GDM1 (cell line): ENCODE measurements around the gene RXFP2.

Experiments used
- DNase-seq: peaks from one replicate; lab custom pipeline; 2025; lab: John Stamatoyannopoulos, UW

The RXFP2 gene, protein sequence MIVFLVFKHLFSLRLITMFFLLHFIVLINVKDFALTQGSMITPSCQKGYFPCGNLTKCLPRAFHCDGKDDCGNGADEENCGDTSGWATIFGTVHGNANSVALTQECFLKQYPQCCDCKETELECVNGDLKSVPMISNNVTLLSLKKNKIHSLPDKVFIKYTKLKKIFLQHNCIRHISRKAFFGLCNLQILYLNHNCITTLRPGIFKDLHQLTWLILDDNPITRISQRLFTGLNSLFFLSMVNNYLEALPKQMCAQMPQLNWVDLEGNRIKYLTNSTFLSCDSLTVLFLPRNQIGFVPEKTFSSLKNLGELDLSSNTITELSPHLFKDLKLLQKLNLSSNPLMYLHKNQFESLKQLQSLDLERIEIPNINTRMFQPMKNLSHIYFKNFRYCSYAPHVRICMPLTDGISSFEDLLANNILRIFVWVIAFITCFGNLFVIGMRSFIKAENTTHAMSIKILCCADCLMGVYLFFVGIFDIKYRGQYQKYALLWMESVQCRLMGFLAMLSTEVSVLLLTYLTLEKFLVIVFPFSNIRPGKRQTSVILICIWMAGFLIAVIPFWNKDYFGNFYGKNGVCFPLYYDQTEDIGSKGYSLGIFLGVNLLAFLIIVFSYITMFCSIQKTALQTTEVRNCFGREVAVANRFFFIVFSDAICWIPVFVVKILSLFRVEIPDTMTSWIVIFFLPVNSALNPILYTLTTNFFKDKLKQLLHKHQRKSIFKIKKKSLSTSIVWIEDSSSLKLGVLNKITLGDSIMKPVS

DNA sequence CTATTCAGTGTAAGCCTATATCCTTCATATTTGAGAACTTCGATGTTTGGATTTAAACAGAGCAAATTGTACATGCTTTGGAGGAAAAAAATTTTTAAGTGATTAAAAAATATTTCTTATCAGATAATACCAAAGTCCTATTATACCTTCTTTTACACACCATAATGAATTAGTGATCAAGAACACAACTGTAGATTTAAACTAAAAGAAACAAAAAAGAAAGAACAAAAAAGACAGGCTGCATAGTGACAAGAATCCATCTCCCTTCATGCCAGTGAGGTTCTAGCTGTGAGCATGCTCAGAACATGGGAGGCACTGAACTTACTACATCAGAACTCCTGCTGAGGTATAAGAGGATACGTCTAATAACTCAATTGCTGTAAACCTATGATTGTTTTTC is at the start of gene RXFP2:
Gene RXFP2 (plus strand): TSS at position 301 of the 400 bp plus-strand sequence. CDS start 87 bp downstream, at position 388.
- DNase-seq, result no peak

DNA sequence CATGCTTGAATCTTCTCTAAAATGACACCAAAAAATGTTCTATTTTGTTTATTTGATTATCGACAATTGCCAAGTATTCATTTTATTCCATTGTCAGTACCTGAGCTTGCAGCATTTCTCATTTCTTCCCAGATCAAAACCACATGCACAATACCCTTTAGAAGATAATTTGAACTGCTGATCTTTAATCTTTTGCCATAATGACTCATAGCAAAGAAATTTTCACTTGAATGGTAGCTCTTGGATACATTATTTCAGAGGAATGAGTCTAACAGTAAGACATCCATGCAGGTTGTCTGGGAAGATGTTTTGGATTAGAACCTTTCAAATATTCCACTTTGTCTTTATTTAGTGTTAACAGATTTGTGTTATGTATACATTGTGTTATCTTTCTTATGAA is 42.0 kb upstream of the RXFP2 start:
- DNase-seq, result no peak

DNA sequence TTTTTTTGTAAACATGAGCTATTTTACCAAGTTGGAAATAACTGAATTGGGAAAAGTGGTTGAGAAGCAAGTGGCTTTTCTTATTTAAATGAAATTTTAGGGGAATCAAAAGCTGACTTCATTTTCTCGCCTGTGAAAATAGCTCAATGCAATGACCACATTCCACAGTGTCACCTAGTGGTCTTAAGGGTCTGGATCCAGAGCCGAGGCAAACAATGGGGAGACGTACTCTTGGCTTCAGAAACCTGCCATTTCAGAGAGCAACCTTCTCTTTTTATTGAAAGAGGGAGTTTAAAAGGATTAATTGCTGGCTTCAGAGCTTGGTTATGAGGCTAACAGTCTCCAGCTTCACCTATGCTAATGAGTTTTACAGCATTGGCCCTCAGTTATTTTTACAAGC is 39.7 kb upstream of the RXFP2 start:
- no peak for DNase-seq

DNA sequence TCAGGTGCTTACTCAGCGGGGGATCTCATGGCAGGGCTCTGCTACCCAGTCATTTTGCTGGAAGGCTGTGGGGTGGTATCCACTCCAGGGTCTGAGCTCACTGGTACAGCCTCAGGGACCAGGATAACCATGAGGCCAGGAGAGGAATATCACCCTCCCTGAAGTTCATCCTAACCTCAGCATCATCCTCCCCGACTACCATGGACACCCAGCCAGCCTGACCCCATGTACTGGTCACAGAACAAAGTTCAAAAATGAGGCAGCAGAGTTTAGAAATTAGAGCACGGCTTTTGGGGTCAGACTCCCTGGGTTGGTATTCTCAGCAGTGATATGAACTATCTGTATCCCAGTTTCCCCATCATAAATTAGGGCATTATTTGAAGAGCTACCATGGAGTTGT is 35.5 kb upstream of the RXFP2 start:
- no peak for DNase-seq

DNA sequence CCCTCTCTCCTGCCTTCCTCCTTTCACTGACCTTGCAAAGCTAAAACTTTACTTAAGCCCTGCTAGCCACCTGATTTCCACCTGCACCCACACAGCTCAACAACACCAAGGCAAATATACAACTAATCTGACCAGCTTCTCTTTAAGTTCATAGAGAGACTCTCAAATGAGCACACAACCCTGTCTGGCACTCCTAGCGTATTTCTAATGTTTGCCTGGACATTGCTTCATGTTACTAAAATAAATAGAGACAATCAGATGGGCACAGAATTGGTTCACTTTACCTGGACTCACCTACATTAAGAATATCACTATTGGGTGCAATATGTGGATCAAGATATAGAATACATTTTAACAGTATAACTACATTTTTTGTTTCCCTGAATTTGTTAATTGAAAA is 33.2 kb upstream of the RXFP2 start:
- DNase-seq, result no peak

DNA sequence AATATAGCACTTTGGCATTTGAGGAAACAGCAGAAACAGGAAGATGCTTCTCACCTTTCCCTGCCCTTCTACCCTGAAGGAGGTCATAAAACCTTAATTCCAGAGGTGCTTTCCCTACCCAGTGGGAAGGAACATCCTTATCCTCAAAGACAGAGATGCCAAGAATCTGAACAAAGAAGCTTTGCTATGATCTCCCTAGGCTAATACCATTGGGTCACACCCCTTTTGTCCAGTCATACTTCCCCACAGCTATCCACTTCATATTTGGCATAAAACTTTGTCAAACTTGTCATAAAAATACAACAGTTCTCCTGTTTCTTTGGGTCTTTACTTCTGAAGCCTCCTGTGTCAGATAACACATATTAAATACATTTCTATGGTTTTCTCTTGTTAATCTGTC is 21.7 kb upstream of the RXFP2 start:
- DNase-seq, result no peak

DNA sequence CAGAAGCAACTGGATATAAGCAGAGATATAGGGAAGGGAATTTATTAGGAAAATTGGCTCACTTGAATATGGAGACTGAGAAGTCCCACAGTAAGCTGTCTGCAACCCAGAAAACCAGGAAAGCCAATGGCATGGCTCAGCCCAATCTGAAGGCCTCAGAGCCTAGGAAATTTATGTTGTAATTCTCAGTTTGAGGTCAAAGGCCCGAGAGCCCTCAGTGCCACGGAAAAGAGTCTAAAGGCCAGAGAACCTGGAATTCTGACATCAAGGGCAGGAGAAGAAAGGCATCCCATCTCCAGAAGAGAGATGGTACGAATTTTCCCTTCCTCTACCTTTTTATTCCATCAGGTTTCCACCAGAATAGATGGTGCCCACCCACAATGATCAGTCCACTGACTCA is 20.1 kb upstream of the RXFP2 start:
- no peak for DNase-seq

GRCh38 chr13:31722673-31723072 is 16.7 kb upstream of the RXFP2 start:
- DNase-seq, result no peak

DNA sequence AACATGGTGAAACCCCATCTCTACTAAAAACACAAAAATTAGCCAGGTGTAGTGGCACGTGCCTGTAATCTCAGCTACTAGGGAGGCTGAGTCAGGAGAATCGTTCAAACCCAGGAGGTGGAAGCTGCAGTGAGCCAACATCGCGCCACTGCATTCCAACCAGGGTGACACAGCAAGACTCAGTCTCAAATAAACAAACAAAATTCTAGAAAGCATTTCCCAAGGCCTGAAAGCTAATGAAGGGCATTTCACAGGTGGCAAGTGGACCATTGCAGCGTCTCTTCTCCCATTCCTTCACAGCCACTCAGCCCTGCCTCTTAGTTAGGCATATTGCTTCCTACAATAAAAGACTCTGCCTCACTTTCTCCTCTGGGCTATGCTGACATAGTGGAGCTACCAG is 13.5 kb upstream of the RXFP2 start:
- DNase-seq, result no peak

DNA sequence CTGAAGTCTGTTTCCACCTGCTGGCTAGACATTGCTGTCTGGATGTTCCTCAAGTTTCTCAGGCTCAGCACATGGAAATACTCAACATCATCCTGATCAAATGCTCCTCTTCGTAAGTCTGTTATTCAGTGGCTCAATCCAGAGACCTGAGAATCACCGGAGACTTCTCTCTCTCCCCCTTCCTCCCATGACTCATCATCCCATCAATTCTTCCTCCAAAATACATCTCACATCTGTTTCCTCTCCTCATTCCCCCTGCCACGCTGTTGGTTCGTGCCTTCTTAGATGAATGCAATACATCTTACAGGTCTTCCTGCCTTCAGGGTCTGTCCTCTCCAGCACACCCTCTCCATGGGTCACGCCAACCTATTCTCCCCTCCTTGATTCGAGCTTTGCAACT is 7.4 kb upstream of the RXFP2 start:
- peak; percentile 15 for DNase-seq

DNA sequence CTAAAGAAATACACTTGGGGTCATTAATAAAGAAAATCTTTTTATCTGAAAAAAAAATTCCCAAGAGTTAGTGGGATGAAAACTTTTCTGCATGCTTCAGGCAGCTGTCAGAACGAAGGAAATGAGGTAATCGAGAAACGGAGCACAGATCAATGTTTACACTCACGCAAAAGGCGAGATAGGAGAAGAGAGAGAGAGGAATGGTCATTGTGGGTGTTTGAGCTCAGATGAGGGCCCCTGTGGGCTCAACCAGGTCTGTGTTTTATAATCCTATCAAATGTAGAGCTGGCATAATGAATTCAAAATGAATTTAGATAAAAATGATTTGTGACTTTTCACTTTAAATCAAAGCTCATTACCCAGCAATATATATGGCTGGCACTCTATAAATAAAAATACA is 6.3 kb upstream of the RXFP2 start:
- no peak for DNase-seq

- no peak for DNase-seq
Measured at GRCh38 chr13:31733647-31734046, 5.7 kb upstream of the RXFP2 start.

GRCh38 chr13:31742097-31742734 is 2.9 kb downstream of the RXFP2 start:
- peak; percentile 52 for DNase-seq

- no peak for DNase-seq
Measured at GRCh38 chr13:31747291-31747690, 8.0 kb downstream of the RXFP2 start.

DNA sequence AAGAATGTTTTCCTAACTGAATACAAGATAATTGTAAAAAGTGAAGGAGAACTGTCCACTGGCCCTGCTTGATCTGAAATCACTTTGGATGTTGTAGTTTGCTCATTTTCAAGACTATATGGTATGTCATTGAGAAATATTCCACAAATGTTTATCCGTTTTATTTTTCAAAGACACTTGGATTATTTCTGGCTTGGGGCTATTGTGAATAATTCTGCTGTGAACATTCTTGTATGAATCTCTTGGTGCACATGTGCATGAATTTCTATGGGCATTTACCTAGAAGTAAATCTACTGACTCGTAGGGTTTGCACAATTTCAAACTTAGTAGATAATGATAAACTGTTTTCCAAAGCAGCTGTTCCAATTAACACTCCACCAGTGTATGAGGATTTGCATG is 8.6 kb downstream of the RXFP2 start:
- no peak for DNase-seq

DNA sequence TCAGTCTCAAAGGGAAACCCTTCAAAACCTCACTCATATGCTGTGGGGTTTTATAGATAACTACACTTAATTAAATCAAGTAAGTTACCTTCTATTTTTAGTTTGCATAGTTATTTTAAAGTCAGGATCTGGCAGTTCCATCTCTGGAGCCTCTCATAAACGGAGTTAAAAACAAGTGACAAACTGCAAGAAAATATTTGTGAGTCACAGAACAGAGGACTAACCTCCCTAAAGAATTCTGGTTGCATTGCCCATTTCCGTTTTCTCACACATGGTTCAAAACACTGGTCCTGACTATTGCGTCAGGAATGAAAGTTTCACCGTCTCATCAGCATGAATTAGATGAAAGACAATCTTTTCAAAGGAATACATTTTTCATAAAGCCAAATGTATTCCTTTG is 10.6 kb downstream of the RXFP2 start:
- no peak for DNase-seq

GRCh38 chr13:31755211-31755610 is 15.9 kb downstream of the RXFP2 start:
- DNase-seq, result no peak

DNA sequence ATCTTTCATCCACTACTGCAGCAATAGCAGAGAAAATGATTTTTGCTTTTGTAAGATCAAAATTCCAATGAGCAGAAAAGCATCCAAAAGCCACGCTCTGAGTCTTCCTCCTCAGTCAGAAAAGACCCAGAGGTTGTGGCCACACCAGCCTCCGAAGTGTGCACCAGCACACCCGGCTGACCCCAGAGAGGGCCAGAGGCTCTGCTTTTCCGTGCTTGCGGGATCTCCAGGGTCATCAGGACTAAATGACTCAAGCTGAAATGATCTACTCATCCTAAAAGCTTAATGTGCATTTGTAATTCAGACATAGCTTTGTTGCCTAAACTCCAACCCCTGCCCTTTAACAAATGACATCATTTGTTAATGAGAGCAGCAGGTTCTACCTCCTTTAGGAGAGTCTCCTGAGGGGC is 16.5 kb downstream of the RXFP2 start:
- DNase-seq, result no peak

GRCh38 chr13:31756346-31756745 is 17.0 kb downstream of the RXFP2 start:
- no peak for DNase-seq

- no peak for DNase-seq
Measured at GRCh38 chr13:31761951-31762350, 22.6 kb downstream of the RXFP2 start.

DNA sequence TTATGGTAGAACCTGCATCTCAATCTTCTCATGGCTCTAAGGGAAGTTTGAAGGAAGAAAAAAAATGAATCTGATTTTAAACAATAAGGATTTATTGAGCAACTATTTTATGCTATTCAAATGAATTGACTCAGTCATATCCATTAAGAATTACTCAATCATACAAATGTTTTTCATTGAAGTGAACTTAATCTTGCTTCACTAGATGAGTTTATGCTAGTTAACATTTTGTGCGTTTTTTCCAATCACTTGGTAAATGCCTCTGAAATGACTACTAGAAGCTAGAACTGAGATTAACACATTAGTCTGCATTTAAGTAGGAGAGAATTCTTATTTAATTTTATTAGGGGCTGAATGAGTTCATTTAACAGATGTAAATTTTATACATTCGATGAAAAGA is 25.2 kb downstream of the RXFP2 start:
- DNase-seq, result no peak

DNA sequence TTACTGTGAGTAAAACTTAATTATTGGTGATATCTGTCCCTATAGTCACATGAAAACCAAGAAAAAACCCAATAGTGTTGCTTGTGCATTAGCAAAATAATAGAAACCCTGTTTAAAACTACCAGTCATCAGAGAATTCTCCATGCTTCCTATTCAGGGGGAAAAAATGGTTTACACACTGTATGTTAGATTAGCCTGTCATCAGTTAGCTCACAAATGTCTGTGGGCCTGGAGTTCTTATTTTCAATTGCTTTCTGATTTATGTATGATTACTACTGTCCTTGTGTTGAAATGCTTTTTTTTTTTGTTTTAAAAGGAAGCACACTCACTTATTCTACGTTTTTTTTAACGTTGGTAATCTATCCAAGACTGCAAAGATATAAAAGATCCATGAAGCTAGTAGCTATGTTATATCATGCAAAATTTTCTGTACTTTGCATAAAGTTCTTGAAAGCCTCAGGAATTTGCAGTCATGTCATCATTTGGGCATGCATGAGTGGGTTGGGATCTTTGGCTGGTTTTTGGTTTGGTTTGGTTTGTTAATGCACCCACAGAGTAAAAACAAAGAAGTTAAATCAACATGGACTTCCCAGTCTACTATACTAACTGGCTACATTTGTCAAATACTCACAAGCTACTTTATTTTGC is 25.9 kb downstream of the RXFP2 start:
- no peak for DNase-seq
